PC-9 (cell line): ENCODE measurements around the gene MTMR8.

Experiments
- CTCF ChIP-seq: fragments of 200-600 bp; sonication (generic); conservative IDR thresholded peaks from 2 replicates; pipeline ENCODE4 v1.6.1; 2017; ENCODE audit warnings: mixed run types, antibody characterized with exemption, mild to moderate bottlenecking, moderate library complexity
- EZH2 ChIP-seq: fragments of 200-600 bp; sonication (generic); IDR thresholded peaks from 2 replicates; pipeline ENCODE4 v1.8.0; 2017; ENCODE audit warnings: antibody characterized with exemption, low read depth

- TF ChIP-seq CTCF (no peak), EZH2 (no peak)
Measured at GRCh38 chrX:64291123-64291522, 104.1 kb downstream of the MTMR8 start.
